Activated CD8-positive, alpha-beta T cell treated with anti-CD3 and anti-CD28 coated beads, Interleukin-2, amount 10 ng/mL, durations not matched to agents 7 days and 5 days (primary cell): ENCODE data around the gene UBE4B. TPM values are rescaled to one million over a fixed set of nuclear protein-coding genes. Genes with fewer than 3 reads are reported as not detected.
A peak's percentile ranks its signal among the peaks of the same experiment; 100 is the strongest.
"Not testable (repeated sequence)": the region's sequence is repeated elsewhere in the genome, so short reads cannot be mapped to it uniquely, and the experiment has no call there.

ENCODE experiments used
- ATAC-seq: fragments of 150-1000 bp; cut with Tn5 transposase; one replicate; pipeline ENCODE4 v1.10.0; 2021; ENCODE audit warnings: moderate library complexity
- CTCF ChIA-PET: fragments of 350-600 bp; sonication (Branson Sonifier 250); formaldehyde crosslinking; loops from one replicate; lab custom pipeline; 2021; ENCODE audit warnings: antibody characterized with exemption; lab: Charles Lee
- POLR2A ChIA-PET: fragments of 350-600 bp; sonication (Branson Sonifier 250); formaldehyde crosslinking; loops from one replicate; lab custom pipeline; 2021; ENCODE audit warnings: antibody characterized with exemption; lab: Charles Lee
- DNase-seq: peaks from one replicate; pipeline ENCODE4 v3.0.0-alpha.2; 2020
- H3K27ac Mint-ChIP-seq: one replicate; pipeline ENCODE4 v1.8.0; 2021; ENCODE audit warnings: mild to moderate bottlenecking, mixed read lengths
- H3K27me3 Mint-ChIP-seq: one replicate; pipeline ENCODE4 v1.8.0; 2021; ENCODE audit warnings: low read depth, mixed read lengths
- H3K36me3 Mint-ChIP-seq: one replicate; pipeline ENCODE4 v1.8.0; 2021; ENCODE audit warnings: low read depth, mixed read lengths
- H3K4me1 Mint-ChIP-seq: one replicate; pipeline ENCODE4 v1.8.0; 2021; ENCODE audit warnings: low read depth, mixed read lengths
- H3K4me3 Mint-ChIP-seq: one replicate; pipeline ENCODE4 v1.8.0; 2021; ENCODE audit warnings: mild to moderate bottlenecking, mixed read lengths
- H3K9me3 Mint-ChIP-seq: one replicate; pipeline ENCODE4 v1.8.0; 2022; ENCODE audit warnings: mixed read lengths; ENCODE audit not compliant: insufficient read depth
- total RNA-seq, 2 experiments: library from RNA; stranded (reverse); gene quantifications; one replicate each; pipeline ENCODE4 v1.2.3, GENCODE V29; 2021

The UBE4B gene
- total RNA-seq = 10 to 100 TPM; 30.7 to 32.0 TPM

- DNase-seq (peak; percentile 98), ATAC-seq (peak; percentile 98)
- Mint-ChIP-seq H3K36me3 (no peaks in the 10 kb centered on the region), H3K27ac (peak within 1 kb of the TSS; percentile 89), H3K9me3 (no peaks in the 10 kb centered on the region), H3K27me3 (no peaks in the 10 kb centered on the region), H3K4me1 (peaks cover 24% of the 10 kb centered on the region), H3K4me3 (peak within 1 kb of the TSS; percentile 95)
- ChIA-PET CTCF (interaction anchor here (1.0 to 2.2 kb wide), 5 partner anchors 13 to 397 kb away, joined by 3 to 8 read pairs (median 6); partner anchors contain the start of genes CENPS, LZIC and NMNAT1), POLR2A (no interaction called here)
These were observed at the start of gene UBE4B for GRCh38 chr1:10032590-10033358. UBE4B (plus strand) TSS chr1:10032958; CDS start chr1:10033671, 713 bp downstream.

- H3K27me3 Mint-ChIP-seq = no peaks in the 10 kb centered on the region
- no peak overlapping the region for H3K4me3 Mint-ChIP-seq
- H3K27ac Mint-ChIP-seq = no peak overlapping the region
- peaks cover 10% of the 10 kb centered on the region for H3K36me3 Mint-ChIP-seq
- no peaks in the 10 kb centered on the region for H3K4me1 Mint-ChIP-seq
- POLR2A ChIA-PET = no interaction called here
- CTCF ChIA-PET = no interaction called here
- no peaks in the 10 kb centered on the region for H3K9me3 Mint-ChIP-seq
- ATAC-seq = no peak
- DNase-seq = no peak
These were observed 48.5 kb upstream of the UBE4B start for GRCh38 chr1:9984253-9984652.

- Mint-ChIP-seq H3K4me3 (no peak overlapping the region), H3K27ac (no peak overlapping the region), H3K27me3 (no peaks in the 10 kb centered on the region), H3K36me3 (peaks cover 10% of the 10 kb centered on the region), H3K9me3 (no peaks in the 10 kb centered on the region), H3K4me1 (no peaks in the 10 kb centered on the region)
- ChIA-PET CTCF (interaction anchor here (1.1 kb wide), 1 partner anchor 34 kb away, joined by 3 read pairs; no protein-coding TSS in a partner anchor), POLR2A (no interaction called here)
- ATAC-seq (no peak), DNase-seq (no peak)
These were observed 47.8 kb upstream of the UBE4B start for GRCh38 chr1:9985001-9985400.

GRCh38 chr1:9989773-9990172 lies 43.0 kb upstream of the UBE4B start:
- Mint-ChIP-seq H3K4me3 (no peak overlapping the region), H3K9me3 (no peaks in the 10 kb centered on the region), H3K27me3 (peaks cover 7% of the 10 kb centered on the region), H3K36me3 (peaks cover 1% of the 10 kb centered on the region), H3K27ac (no peak overlapping the region), H3K4me1 (no peaks in the 10 kb centered on the region)
- DNase-seq (no peak), ATAC-seq (no peak)
- POLR2A ChIA-PET = no interaction called here
- CTCF ChIA-PET = interaction anchor here (0.9 to 1.3 kb wide), 3 partner anchors 18 to 220 kb away, joined by 3 read pairs; no protein-coding TSS in a partner anchor

GRCh38 chr1:9990944-9991343 lies 41.8 kb upstream of the UBE4B start:
- Mint-ChIP-seq H3K9me3 (no peaks in the 10 kb centered on the region), H3K36me3 (no peaks in the 10 kb centered on the region), H3K4me3 (no peak overlapping the region), H3K27me3 (peaks cover 7% of the 10 kb centered on the region), H3K4me1 (no peaks in the 10 kb centered on the region), H3K27ac (no peak overlapping the region)
- DNase-seq (no peak), ATAC-seq (no peak)
- ChIA-PET CTCF (interaction anchor here (0.6 kb wide), 1 partner anchor 198 kb away, joined by 3 read pairs; no protein-coding TSS in a partner anchor), POLR2A (no interaction called here)

- Mint-ChIP-seq H3K36me3 (no peaks in the 10 kb centered on the region), H3K27ac (no peak overlapping the region)
- no peak for DNase-seq
These were observed 39.8 kb upstream of the UBE4B start for GRCh38 chr1:9992910-9993309.

GRCh38 chr1:9993561-9994075 lies 39.1 kb upstream of the UBE4B start:
- Mint-ChIP-seq H3K4me3 (no peak overlapping the region), H3K27me3 (peaks cover 19% of the 10 kb centered on the region), H3K4me1 (peaks cover 2% of the 10 kb centered on the region), H3K36me3 (no peaks in the 10 kb centered on the region), H3K27ac (no peak overlapping the region), H3K9me3 (no peaks in the 10 kb centered on the region)
- DNase-seq = no peak
- POLR2A ChIA-PET = no interaction called here
- ATAC-seq = no peak
- CTCF ChIA-PET = no interaction called here

More at GRCh38 chr1:9992910-9993309, 39.8 kb upstream of the UBE4B start:
- Mint-ChIP-seq H3K27me3 (peaks cover 14% of the 10 kb centered on the region), H3K4me3 (no peak overlapping the region), H3K9me3 (no peaks in the 10 kb centered on the region), H3K4me1 (peaks cover under 1% of the 10 kb centered on the region)
- ChIA-PET POLR2A (no interaction called here), CTCF (no interaction called here)
- ATAC-seq = no peak

GRCh38 chr1:9996624-9997582 lies 35.9 kb upstream of the UBE4B start, which contains the start of gene RBP7:
RBP7 (plus strand) TSS chr1:9997228; CDS start chr1:9997259, 31 bp downstream.
- Mint-ChIP-seq H3K4me3 (peak within 1 kb of the TSS; percentile 62), H3K27me3 (peaks cover 27% of the 10 kb centered on the region), H3K4me1 (peaks cover 2% of the 10 kb centered on the region), H3K9me3 (no peaks in the 10 kb centered on the region), H3K36me3 (peaks cover 2% of the 10 kb centered on the region), H3K27ac (no peak within 1 kb of the TSS)
- ChIA-PET POLR2A (no interaction called here), CTCF (no interaction called here)
- peak; percentile 59 for ATAC-seq
- no peak for DNase-seq

GRCh38 chr1:10001016-10001665 lies 31.6 kb upstream of the UBE4B start:
- CTCF ChIA-PET = no interaction called here
- Mint-ChIP-seq H3K9me3 (no peaks in the 10 kb centered on the region), H3K27me3 (peaks cover 24% of the 10 kb centered on the region), H3K36me3 (peaks cover 2% of the 10 kb centered on the region), H3K4me3 (no peak overlapping the region), H3K4me1 (peaks cover 2% of the 10 kb centered on the region), H3K27ac (no peak overlapping the region)
- DNase-seq (no peak), ATAC-seq (no peak)
- POLR2A ChIA-PET = no interaction called here

- H3K36me3 Mint-ChIP-seq, POLR2A ChIA-PET, CTCF ChIA-PET: not testable (repeated sequence)
These were observed 27.5 kb upstream of the UBE4B start for GRCh38 chr1:10005248-10005647.

GRCh38 chr1:10007169-10007568 lies 25.6 kb upstream of the UBE4B start:
- Mint-ChIP-seq H3K27ac (no peak overlapping the region), H3K9me3 (no peaks in the 10 kb centered on the region), H3K36me3 (no peaks in the 10 kb centered on the region), H3K4me3 (no peak overlapping the region), H3K27me3 (peaks cover 6% of the 10 kb centered on the region), H3K4me1 (no peaks in the 10 kb centered on the region)
- POLR2A ChIA-PET = no interaction called here
- ATAC-seq = no peak
- CTCF ChIA-PET = interaction anchor here (1.1 kb wide), 1 partner anchor 18 kb away, joined by 3 read pairs; no protein-coding TSS in a partner anchor
- DNase-seq = no peak

More at GRCh38 chr1:10005248-10005647, 27.5 kb upstream of the UBE4B start:
- not testable (repeated sequence) for H3K4me1 Mint-ChIP-seq, H3K9me3 Mint-ChIP-seq, H3K27me3 Mint-ChIP-seq, DNase-seq, H3K4me3 Mint-ChIP-seq, H3K27ac Mint-ChIP-seq, ATAC-seq
